EH (cell line): Measurements from ENCODE around the gene ZYG11A.

ENCODE experiments used
- DNase-seq: peaks from one replicate; pipeline ENCODE4 v3.0.0-alpha.2; 2015; ENCODE audit warnings: low read depth

Gene ZYG11A

GRCh38 chr1:52918201-52918600 is 75.6 kb downstream of the ZYG11A start:
- no peak for DNase-seq

DNA sequence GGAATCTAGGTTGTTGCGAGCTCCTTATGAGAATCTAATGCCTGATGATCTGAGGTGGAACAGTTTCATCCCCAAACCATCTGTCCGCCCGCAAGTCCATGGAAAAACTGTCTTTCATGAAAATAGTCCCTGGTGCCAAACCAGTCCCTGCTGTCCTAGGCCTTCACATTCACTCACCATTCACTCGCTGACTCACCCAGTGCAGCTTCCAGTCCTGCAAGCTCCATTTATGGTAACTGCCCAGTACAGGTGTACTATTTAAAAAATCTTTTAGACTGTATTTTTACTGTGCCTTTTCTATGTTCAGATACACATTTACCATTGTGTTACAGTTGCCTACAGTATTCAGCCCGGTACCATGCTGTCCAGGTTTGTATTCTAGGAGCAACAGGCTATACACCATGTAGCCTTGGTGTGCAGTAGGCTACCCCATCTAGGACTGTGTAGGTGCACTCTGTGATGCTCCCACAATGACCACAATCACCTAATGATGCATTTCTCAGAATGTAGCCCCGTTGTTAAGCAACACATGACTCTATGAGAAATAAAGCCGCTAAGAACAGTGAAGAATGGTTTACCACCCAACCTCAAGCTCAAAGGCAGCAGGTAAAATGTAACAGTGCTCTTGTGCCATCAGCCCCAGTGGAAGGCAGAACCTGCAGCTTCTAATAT is 76.6 kb downstream of the ZYG11A start:
- DNase-seq = no peak

DNA sequence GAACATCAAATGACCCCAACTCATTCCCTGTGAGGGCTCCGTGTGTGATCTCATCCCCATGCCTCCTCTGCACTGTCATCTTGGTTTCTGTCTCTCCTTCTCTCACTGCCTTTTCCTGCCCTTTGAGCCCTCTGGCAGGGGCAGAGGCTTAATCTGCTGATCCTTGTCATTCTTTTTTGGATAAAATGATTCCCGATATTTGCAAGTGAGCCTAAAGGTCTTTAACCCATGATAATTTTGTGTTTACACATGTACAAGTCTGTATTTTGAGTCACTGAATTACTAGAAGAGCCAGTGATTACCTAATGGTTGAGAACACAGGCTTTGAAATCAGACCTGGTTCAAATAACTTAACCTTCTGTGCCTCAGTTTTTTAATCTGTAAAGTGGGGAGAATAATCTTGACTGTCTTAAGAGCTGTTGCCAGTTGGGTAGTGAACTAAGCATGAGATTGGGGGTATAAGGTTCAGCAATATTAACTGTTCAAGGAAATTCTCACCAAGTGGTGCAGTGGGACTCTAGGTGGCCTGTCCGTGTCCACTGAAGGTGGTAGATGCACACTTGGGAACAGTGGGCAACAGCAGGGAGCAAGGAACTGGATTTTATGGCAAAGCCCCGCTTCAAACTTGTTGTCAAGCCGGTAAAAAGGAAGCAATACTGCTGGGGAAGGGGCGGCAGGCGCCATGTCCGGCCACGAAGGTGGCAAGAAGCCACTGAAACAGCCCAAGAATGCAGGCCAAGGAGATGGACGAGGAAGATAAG is 77.3 kb downstream of the ZYG11A start:
- no peak for DNase-seq

GRCh38 chr1:52920791-52921291 is 78.3 kb downstream of the ZYG11A start:
- DNase-seq = peak; percentile 24

DNA sequence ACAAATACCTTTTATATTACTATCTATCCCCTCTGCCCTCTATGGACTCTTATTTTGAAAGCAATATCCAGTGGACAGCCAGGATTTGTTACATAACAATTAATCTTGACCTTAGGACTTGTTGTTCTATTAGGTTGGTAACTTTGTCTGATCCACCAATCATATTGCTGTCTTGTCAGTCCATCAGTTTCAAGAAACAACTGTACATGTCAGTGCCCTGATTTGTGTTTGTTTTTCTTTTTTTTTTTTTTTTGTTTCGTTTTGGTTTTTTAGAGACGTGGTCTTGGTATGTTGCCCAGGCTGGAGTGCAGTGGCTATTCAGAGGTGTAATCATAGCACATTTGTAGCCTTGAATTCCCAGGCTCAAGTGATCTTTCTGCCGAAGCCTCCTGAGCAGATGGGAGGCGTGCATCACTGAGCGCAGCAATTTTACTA is 83.0 kb downstream of the ZYG11A start:
- DNase-seq = no peak

- no peak for DNase-seq
These were observed 84.3 kb downstream of the ZYG11A start for GRCh38 chr1:52926864-52927211.

DNA sequence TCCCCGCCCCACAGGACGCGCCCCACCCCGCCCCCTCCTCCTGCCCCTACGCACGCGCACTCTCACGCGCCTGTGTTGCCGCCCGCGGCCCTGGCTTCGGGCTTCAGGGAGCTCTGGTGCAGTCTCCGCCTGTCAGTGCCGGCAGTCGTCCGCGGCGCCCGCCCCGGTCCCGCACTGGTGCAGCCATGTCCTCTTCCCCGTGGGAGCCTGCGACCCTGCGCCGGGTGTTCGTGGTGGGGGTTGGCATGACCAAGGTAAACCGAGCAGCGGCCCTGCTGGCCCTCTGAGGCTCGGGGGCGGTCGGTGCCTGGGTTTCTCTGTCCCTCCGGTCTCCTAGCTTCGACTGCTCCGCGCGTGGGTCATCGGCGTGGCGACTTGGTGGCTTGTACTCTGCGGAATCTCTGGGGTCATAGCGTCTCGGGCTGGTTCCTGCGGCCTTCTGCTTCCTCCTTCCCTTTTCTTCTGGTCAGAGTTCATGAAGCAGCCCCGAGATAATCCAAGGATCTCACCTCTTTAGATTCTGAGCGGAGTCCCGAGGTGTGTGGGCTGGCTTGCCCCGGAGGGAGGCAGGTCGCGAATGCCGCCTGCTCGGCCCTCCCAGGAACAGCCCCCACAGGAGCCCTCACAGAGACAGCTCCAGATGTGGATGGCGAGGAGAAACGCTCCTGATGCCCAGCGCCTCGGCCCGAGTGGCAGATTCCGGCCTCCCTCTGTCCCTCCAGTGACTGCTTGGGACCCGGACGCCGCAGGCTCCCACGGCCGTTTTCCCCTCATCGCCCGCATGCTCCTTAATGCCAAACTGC is 84.9 kb downstream of the ZYG11A start, which contains the start of gene SCP2:
SCP2 (plus strand) TSS at position 65 of the 803 bp plus-strand sequence; CDS start at position 186, 121 bp downstream.
- peak; percentile 79 for DNase-seq

GRCh38 chr1:52928015-52928404 is 85.5 kb downstream of the ZYG11A start:
- DNase-seq = no peak

DNA sequence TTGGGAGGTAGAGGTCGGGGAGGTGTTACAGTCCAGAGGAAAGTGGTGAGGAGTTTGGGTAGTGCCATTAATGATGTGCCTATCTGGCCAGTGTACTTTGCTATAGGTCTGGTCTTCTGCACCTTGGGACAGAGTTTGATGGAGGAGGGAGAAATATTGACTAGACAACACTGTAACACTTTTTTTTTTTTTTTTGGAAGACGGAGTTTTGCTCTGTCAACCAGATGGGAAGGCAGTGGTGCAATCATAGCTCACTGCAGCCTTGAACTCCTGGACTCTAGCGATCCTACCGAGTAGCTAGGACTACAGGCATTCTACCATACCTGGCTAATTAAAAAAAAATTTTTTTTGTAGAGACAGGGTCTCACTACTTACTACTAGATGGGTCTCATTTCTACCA is 86.5 kb downstream of the ZYG11A start:
- DNase-seq = no peak

GRCh38 chr1:52937433-52938182 is 95.0 kb downstream of the ZYG11A start:
- DNase-seq = peak; percentile 31

DNA sequence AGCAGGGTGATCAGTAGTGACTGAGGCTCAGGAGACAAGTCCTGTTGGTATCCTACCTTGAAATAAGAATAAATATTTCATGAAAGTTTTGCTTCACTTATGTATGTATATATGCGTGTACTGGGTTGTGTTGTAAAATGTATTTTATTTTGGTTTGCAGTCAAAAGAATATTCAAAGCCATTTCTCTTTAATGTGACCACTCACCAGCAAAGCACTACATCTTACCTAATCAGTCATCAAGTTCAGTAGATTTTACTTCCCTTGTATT is 95.6 kb downstream of the ZYG11A start:
- no peak for DNase-seq

DNA sequence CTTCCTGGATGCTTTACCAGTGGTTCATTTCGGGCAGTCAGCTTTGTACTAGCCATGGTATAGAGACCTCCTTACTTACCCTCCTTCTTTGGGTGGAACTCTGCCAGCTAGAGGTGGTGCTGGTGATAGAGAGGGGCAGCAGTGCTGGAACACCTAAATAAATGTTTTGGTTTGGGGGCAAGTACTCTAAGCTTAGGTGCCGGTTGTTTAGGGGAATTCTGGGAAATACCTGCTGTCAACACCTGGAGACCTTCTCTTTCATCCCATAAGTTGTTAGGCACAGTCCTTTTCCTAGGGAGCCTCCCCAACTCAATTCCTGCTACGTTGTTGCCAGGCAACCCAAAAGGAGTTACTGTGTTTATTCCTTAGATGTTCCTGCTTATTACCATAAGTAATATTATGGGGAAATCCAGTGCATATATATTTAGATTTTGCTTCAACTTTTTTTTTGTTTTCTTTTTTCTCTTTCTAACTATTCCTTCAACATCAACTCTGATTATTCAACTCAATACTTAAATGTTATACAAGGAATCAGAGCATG is 101.4 kb downstream of the ZYG11A start:
- DNase-seq = no peak

- no peak for DNase-seq
These were observed 102.0 kb downstream of the ZYG11A start for GRCh38 chr1:52944566-52944965.
